NB4 (cell line): ENCODE measurements around the gene CDH23.

Source experiments
- DNase-seq: peaks from one replicate; pipeline ENCODE4 v3.0.0; 2010; ENCODE audit warnings: low read depth
- H3K4me3 ChIP-seq: one replicate; pipeline ENCODE4 v1.5.1; 2011; ENCODE audit warnings: mild to moderate bottlenecking, low read depth, low read length, moderate library complexity
- MYC ChIP-seq: IDR thresholded peaks from 2 replicates; pipeline ENCODE4 v1.6.1; 2011; ENCODE audit warnings: low read depth, low read length
- POLR2A ChIP-seq: IDR thresholded peaks from 2 replicates; pipeline ENCODE4 v1.6.1; 2011; ENCODE audit warnings: mild to moderate bottlenecking; ENCODE audit not compliant: insufficient read length; ENCODE audit errors: extremely low read depth
- TF ChIP-seq, protein P1 (sequence below): IDR thresholded peaks from 2 replicates; pipeline ENCODE4 v1.6.1; 2011; ENCODE audit warnings: low read depth, low read length
- TF ChIP-seq, protein P2 (sequence below): IDR thresholded peaks from one replicate; pipeline ENCODE4 v1.5.1; 2012; ENCODE audit warnings: low read depth, low read length

The CDH23 gene

GRCh38 chr10:71819985-71820384 is 423.3 kb downstream of the CDH23 start:
- H3K4me3 ChIP-seq: no peak overlapping the region
- no peak for DNase-seq
- TF ChIP-seq MYC: no peak
- no peak for TF ChIP-seq POLR2A
- TF ChIP-seq, protein P1, sequence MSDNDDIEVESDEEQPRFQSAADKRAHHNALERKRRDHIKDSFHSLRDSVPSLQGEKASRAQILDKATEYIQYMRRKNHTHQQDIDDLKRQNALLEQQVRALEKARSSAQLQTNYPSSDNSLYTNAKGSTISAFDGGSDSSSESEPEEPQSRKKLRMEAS: no peak
- TF ChIP-seq, protein P2, sequence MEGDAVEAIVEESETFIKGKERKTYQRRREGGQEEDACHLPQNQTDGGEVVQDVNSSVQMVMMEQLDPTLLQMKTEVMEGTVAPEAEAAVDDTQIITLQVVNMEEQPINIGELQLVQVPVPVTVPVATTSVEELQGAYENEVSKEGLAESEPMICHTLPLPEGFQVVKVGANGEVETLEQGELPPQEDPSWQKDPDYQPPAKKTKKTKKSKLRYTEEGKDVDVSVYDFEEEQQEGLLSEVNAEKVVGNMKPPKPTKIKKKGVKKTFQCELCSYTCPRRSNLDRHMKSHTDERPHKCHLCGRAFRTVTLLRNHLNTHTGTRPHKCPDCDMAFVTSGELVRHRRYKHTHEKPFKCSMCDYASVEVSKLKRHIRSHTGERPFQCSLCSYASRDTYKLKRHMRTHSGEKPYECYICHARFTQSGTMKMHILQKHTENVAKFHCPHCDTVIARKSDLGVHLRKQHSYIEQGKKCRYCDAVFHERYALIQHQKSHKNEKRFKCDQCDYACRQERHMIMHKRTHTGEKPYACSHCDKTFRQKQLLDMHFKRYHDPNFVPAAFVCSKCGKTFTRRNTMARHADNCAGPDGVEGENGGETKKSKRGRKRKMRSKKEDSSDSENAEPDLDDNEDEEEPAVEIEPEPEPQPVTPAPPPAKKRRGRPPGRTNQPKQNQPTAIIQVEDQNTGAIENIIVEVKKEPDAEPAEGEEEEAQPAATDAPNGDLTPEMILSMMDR: no peak

DNA sequence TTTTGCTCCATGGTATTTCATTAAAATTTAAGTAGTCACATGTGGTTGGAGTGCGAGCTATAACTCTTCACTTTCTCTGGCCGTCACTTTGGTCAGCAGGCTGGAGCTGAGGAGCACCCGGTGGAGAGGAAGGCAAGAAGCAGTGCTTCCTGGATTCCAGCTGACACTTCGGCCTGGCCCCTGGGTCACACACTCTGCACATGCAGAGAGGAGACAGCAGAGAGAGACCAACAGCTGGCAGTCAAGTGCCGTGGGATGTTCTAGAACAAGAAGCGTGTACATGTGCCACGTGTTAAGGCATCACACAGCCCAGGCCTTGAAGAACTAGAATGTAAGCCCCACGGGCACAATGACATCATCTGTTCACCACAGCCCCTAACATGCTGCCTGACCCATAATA is 424.2 kb downstream of the CDH23 start:
- TF ChIP-seq, protein P1: no peak
- TF ChIP-seq MYC: no peak
- TF ChIP-seq, protein P2: no peak
- no peak for TF ChIP-seq POLR2A
- DNase-seq: no peak
- no peak overlapping the region for H3K4me3 ChIP-seq

DNA sequence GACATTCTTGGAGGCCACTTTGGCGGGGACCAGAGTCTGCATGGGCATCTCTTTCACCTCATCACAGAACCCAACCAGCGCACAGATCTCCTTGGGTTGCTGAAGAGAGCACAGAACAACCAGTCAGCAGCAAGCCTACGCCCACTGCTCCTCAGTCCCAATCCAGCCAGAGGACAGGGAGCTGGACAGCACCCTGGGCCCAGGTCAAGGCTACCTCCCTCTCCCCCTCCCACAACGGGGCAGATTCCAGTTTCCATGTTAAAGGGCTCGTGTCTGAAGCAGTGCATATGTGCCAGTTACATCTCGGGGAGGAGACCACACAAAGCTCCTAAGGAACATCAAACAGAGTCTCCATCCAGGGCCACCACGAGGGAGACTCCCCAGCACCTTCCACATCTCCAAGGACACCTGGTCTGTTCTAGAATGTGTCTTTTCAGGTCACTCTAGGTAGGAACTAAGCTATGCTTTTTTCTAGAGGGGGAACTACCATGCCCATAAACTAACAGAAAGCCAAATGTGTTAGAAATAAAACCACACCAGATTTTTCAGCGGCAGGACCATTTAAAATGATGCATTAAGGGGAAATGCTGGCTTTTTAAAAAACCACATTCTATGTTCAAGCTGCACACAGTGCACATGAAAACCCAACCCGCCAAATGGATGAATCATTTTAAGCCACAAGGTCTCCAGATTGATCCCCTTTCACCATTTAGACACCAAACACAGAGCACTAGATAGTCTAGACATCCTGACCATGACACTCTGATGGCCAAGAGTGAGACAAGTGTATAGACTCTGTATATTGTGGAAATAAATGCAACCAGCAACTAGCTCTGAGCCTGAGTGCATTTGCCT is 425.4 kb downstream of the CDH23 start:
- TF ChIP-seq MYC: no peak
- TF ChIP-seq, protein P1: no peak
- TF ChIP-seq, protein P2: no peak
- TF ChIP-seq POLR2A: no peak
- H3K4me3 ChIP-seq: no peak overlapping the region
- DNase-seq: peak; percentile 66

DNA sequence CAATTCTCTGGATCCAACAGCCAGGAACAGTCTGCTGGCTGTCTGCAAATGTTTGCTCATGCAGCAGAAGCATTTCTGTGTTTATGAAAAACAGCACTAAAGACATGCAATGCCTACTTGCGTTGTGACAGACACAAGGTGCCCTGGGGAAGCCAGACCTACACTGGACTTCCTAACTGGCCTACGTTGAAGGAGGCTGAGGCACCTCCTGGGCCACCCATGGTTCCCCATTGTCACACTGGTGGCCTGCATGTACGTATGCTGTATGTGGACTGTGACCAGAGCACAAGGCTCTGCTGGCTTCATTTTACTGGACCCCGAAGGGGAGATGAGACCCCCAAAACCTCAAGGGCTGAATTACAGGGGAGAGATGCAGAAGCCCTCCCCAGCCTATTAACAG is 426.6 kb downstream of the CDH23 start:
- H3K4me3 ChIP-seq: no peak overlapping the region
- no peak for TF ChIP-seq MYC
- TF ChIP-seq, protein P2: no peak
- no peak for TF ChIP-seq POLR2A
- TF ChIP-seq, protein P1: no peak
- no peak for DNase-seq

DNA sequence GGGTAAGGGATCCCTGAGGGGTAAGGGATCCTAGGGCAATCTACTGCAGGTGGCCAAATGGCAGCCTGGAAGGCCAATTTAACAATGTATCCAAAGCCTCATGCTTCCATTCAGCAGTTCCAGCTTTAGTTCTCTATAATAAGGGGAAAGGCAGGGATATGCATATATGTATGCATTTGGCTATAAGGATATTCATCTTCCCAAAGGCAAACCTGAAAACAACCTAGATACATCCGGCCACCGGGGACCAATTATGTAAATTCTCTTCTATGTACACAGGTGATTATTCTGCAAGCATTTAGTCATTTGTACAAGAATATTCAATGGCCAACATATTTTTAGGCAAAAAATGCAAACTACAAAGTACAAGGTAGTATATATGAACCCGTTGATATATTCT is 427.6 kb downstream of the CDH23 start:
- TF ChIP-seq POLR2A (no peak), MYC (no peak)
- TF ChIP-seq, protein P1: no peak
- TF ChIP-seq, protein P2: no peak
- DNase-seq: no peak
- no peak overlapping the region for H3K4me3 ChIP-seq
